Umbilical cord (tissue), 2 donors: ENCODE data around the gene NXPH2. TPM values are rescaled to one million over a fixed set of nuclear protein-coding genes. Genes with fewer than 3 reads are reported as not detected.
"Not testable (repeated sequence)": the region's sequence is repeated elsewhere in the genome, so short reads cannot be mapped to it uniquely, and the experiment has no call there.

Experiments used
- DNase-seq: peaks from one replicate; pipeline ENCODE4 v3.0.0-alpha.2; 2015; ENCODE audit warnings: low spot score
- total RNA-seq: library from RNA; depleted of rRNA; stranded (reverse); fragments of >200 nt; gene quantifications from one replicate; pipeline ENCODE4 v1.2.3, GENCODE V29; 2014; ENCODE audit warnings: low replicate concordance; ENCODE audit not compliant: insufficient read depth

Gene NXPH2
- total RNA-seq, 1 donor from 2014 or later = not detected

DNA sequence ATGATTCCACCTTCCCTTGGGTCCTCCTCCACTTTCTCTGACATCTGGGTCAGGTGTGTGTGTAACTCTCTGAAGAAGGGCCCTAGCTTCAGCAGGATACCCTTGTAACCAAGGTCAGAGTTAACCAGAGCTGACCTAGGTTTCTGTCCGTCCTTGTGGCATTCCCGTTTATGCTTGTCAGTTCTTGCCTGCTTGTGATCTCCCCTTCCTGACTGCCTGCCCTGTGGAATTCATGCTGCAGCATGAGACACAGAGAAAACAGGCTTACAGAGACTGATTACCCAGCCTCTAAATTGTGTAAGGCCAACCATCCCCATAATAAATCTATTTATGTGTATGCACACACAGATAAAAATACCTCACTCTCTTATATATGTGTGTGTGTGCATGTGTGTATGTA is 22.8 kb downstream of the NXPH2 start:
- peak; percentile 58 for DNase-seq

DNA sequence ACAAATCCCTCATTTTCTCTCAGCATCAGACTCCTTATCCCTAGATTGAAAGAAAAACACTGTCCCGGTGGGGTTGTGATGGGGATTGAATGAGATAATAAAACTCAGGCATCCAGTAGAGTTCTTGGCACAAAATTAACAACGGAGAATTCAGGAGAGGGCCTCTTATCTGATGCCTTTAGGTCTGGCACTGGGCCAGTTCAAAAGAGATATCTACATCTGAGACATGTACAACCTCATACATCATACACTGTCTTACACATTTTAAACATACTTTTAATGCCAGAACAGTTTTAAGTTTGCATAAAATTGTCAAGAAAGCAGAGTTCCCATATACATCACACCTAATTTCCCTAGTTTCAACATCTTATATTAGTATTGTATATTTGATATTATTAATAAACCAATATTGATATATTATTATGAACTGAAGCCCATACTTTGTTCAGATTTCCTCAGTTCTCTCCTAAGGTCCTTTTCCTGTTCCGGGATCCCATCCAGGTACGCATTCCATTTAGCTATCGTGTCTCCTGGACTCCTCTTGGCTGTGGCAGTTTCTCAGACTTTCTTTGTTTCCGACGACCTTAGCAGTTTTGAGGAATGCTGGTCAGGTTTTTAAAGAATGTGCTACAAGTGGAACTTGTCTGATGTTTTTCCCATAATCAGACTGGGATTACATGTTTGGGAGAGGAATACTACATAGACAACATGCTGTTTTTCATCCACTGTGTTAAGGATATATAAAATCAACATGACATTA is 27.8 kb downstream of the NXPH2 start:
- peak; percentile 83 for DNase-seq

DNA sequence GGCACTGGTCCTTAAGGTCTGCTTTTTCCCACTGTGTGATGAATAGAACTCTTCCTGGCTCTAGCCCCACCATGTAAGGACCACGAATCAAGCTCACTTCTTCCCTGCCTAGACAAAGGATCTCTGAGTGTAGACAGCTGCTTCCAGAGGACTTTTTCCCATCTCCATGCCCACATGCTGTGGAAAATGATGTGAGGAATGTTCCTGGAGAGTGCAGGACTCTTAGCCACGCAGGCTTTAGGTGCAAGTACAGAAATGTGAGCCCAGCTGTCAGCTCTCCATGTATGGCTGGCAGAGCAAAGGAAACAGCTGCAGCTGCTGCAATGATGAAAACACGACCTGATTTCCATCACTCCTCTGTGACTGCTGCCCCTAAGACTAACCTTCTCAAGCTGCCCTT is 35.5 kb downstream of the NXPH2 start:
- DNase-seq = no peak

DNA sequence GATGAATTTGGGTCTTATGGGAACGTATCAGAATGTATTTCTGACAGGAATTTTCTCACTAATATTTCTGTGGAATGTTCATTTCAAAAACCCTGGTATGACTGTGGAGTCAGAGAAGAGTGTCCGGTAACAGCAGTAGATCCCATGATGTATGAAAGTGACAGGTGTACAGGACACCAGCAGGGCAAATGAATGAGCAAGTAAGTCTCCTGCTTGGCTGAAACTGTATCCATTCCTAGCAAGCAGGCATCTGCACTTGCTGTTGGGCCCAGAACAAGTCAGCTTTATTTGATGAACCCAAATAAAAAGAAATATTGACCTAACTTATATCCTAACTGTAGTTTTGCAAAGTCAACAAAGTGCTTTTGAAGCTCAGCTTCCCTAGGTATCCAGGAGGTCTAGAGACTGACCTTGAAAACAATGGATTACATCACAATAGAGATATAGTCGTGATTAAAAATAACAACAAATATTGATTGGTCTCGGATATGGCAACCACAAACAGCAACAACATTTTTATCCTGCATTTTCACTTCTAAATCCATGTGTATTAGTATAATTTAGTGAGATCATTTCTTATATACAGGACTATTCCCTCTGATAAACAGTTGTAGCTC is 37.6 kb downstream of the NXPH2 start:
- DNase-seq = no peak

DNA sequence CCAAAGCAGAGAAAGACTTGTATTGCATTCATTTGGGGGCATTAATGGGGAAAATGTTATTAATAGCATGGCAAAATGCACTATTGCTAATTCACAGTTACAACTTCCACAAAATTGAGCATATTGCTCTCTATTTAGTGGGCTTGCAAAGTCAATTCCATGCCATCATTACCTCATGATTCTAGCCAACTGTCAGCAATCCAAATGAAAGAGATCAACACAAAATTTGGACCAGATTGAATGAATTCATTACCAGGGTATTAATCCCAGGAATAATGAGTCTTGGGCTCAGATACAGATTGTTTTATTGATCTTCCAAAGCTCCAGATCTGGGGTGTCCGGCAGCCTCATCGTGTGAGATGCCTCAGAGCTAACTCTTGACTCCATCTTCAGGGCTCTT is 38.3 kb downstream of the NXPH2 start:
- no peak for DNase-seq

DNA sequence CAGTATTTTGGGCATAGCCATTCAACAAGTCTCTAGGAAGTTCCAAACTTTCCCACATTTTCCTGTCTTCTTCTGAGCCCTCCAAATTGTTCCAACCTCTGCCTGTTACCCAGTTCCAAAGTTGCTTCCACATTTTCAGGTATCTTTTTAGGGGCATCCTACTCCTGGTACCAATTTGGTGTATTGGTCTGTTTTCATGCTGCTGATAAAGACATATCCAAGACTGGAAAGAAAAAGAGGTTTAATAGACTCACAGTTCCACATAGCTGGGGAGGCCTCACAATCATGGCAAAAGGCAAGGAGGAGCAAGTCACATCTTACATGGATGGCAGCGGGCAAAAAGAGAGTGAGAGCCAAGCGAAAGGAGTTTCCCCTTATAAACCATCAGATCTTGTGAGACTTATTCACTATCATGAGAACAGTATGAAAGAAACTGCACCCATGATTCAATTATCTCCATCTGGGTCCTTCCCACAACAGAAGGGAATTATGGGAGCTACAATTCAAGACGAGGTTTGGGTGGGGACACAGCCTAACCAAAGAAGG is 43.1 kb downstream of the NXPH2 start:
- DNase-seq = not testable (repeated sequence)

DNA sequence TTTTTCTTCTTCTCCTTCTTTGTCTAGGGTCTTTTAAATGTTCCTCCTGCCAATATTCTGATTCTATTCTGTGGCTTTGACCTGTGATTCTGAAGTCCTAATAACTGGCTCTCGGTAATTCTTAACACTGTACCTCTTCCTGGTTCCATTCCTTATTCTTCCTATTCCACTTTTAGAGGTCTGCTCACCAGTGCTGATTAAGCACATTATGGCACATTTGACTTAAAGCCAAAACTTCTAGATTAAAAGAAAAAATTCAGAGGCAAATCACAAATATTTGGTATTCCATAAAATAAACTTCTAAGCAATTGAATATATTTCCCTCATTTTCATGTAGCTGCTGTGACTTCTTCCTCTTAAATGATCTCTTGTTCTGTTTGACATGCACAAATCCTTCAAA is 47.5 kb downstream of the NXPH2 start:
- no peak for DNase-seq

DNA sequence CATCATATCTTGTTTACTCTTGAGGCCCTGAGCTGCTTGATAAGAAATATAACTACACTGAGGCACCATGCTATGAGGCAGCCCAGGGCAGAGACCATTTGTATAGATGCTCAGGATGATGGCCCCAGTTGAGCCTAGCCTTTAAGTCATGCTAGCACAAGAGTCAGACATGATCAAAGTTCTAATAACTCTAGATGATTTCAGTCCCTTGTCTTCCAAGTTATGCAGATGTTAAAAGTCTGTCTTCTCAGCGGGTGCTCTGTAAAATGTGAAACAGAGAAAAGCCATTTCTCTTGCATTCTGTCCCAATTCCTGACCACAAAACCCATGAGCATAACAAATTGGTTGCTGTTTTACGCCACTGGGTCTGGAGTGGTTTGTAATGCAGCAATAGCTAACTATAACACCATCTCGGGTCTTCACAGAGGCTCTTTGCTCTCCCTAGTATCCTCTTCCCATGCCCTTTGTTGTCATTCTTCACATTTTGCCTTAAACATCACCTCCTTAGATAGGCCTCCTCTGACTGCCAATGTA is 49.6 kb downstream of the NXPH2 start:
- DNase-seq = no peak

DNA sequence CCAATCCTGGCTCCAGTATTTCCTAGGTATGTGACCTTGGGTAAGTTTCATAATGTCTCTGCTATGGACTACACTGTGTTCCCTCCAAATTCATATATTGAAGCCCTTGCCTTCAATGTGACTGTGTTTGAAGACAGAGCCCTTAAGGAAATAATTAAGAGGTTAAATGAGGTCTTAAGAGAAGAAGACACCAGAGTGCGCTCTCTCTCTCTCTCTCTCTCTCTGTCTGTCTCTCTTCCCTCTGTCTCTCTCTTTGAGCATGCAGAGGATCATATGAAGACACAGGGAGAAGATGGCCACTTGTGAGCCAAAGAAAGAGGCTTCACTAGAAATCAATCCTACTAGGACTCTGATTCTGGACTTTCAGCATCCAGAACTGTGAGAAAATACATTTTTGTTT is 52.2 kb downstream of the NXPH2 start:
- DNase-seq = no peak

DNA sequence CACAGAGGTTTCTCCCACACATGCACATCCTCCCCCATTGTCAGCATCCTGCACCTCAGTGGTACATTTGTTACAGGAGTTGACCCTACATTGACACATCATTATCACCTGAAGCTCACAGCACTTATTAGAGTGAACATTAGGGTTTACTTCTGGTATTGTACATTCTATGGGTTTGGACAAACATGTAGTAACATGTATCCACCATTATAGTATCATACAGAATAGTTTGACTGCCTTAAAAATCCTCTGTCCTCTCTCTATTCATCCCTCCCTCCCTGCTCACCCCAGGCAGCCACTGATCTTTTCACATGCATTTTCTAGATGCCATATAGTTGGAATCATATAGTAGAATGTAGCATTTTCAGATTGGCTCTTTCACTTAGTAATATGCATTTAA is 53.5 kb downstream of the NXPH2 start:
- DNase-seq = no peak

DNA sequence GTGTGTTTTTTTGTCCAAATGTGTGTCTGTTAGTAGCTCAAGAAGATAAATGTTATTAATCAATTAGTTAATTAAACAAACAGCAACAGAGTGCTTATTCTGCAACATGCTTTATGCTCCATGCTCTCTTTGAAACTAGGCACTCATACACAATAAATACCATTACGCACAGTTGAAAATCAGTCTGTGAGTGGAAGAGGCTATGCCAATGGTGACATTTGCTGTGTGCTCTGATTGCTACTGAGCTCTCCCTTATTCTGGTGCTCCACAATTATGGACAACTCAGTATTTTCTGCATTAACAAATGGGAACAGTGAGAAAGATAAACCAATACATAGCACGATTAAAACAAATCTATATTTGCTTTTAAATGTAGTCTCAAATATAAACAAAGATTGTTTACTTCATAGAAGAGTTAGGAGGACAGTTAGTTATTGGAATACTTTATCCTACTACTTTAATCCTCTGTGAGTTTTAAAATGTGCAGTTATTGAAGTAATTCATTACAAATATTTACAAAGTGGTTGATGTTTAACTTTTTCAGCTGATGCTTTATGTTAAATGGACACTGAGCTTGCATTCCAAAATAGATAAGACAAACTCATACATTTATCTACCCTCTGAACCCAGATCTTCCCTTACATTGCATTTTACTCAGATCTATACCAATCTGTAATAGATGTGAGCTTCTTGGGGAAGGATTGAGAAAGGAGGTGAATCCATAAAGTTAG is 55.3 kb downstream of the NXPH2 start:
- DNase-seq = no peak

DNA sequence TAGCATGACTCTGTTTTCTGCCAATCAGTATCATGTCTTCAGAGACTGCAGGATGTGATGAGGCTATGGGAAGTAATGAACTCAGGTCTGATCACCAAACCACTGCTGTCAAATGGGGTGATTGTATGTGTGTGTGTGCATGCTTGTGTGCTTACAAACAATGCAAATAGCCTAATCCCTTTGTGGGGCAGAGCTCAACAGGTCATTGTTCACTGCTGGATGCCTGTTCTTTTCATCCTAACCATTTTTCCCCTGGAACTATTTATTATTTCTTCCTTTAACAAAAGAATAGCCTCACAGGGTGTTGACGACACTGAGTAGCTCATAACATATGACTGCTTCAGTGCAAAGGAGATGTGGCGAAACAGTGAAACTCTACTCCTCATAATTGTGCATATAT is 55.9 kb downstream of the NXPH2 start:
- DNase-seq = no peak

DNA sequence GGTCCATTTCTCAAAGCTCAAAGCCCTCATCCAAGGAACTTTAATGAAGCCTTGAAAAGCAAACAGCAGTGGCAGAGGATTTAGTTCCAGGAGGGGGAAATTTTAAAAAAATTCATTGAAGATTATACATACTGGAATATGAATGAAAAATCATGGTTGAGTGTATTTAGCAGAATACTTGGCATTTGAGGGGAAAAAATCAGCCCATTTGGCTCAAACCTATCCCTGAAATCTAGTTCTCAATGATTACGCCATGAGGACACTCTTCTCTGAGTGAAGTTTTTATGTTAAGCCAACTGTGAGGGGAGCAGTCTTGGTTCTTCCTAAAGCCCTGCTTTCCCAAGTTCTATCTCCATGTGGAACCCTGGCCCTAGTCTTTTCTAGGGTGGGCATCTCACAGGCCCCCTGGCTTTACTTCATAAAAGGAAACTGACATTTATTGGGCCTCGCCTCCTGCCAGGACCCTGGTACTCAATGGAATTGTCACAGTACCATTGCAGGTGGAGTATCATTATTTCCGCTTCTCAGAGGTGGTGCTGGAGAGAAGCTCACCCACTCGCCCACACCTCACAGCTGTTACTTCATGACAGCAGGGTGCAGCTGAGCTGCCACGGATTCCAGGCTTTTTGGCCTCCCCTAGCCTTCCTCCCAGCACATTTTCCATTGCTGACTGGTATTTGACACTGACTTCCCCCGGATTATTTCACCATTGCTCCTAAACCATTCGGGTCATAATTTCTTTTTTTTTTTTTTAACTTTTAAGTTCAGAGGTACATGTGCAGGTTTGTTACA is 56.8 kb downstream of the NXPH2 start:
- DNase-seq = no peak

DNA sequence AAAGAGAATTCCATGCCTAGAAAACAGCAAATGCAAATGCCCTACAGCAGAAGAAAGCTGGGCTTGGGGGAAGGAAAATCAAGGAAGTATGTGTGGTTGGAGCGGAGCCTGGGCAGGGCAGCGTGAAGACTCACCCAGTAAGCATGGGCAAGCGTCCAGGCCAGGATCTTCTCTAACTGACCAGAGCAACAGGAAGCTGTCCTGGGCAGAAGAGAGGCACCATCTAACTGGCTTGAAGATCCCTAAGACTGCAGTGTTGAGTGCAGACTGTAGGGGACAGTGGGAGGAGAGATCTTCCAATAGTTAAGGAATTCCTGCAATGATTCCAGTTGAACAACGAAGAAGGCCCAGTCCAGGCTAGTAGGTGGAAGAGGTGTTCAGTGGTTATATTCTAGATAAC is 57.9 kb downstream of the NXPH2 start:
- DNase-seq = no peak

DNA sequence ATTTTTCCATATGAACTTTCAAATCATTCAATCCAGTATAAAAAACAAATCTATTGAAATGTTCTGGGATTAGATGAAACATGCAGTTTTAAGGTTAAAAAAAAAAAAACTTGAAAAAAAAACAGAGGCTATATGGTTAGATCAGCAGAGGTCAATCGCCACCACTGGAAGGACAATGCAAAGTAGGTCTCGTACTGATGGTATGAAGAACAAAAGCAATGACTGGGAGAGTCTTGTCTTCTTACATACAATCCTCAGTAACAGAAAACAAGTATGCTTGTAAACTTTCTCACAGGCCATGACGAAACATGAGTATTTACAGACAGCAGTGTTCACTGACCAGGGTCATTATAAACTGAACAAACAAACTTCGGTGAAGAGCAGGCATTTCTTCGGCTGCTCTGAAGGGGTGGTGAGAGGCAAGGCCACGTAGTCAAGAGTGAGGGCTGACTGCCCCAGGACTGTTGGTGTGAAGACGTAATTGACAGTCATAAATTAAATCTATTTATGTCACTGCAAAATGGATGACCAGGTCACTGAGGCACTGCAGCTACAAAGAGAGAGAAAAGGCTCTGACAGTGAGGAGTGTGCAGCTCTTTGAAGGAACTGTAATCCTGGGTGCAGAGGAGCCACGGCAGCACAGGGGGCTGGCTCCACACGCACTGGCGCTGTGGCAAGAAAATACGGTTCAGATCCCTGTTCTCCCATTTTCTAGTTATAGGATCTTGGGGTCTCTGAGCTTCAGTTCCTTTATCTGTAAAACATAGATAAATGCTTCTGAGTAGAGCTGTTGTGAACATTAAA is 60.0 kb downstream of the NXPH2 start:
- no peak for DNase-seq

DNA sequence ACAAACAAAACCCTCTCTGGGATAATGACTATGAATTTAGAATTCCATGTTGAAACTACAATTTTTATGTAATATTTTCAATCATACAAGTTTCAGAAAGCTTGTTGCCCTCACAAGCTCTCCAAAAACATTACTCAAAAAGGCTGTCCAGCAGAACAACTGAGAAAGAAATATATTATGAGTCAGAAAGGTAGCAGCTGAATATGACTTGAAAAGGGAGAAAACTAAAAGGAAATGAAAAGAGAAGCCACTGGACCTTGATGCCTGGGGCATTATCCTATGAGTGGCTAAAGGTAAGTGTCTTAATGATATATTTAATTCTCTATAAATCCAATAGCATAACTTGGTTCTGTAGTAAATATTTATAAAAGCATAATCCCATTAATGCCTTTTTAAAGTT is 61.8 kb downstream of the NXPH2 start:
- DNase-seq = no peak

DNA sequence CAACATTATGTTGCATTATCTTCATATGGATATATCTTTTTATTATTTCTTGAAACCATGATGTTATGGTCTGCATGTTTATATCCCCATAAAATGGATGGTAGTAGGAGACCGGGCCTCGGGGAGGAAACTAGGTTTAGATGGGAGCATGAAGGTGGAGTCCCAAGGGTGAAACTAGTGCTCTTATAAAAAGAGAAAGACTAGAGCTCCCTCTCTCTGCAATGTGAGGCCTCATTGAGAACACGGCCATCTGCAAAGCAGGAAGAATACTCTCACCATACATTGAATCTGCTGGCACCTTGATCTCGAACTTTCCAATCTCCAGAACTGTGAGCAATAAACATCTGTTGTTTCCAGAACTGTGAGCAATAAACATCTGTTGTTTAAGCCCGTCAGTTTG is 64.0 kb downstream of the NXPH2 start:
- DNase-seq = no peak

DNA sequence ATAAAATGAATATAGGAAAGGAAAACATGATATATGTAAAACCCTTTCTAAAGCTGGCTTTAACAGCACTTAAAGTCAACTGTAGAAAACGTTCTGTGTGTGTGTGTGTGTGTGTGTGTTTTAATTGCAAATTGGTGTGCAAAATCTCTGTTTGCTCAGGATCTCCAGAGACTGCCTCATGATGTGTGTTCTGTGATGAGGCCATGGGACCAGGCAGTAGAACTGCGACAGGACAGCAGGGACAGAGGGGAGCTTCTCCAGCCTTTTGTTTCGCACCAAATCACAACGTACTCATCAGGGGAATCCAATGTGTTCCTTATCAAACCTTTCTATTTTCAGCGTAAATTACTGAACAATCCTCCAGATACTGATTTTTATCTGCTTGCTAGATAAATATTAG is 66.7 kb downstream of the NXPH2 start:
- DNase-seq = no peak

DNA sequence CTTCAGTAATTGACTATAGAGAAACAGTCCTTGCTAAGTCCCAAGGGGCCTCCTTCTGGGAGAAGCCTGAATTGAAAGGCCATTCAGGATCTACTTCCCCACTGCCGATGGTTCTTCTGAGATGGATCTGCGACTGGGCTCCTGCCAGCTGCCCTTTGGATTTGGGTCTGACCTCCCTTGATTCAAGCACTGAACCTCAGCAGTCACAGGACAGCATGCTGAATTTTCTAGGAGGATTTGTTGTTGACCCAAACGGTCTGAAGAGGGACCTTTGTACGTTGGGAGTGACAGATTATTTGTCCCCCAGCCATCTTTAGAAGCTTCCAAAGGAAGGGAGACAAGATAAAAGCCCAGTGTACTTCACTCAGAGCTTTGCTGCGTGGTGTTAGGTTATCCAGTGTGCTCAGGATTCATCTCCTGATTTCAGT is 67.1 kb downstream of the NXPH2 start:
- no peak for DNase-seq

DNA sequence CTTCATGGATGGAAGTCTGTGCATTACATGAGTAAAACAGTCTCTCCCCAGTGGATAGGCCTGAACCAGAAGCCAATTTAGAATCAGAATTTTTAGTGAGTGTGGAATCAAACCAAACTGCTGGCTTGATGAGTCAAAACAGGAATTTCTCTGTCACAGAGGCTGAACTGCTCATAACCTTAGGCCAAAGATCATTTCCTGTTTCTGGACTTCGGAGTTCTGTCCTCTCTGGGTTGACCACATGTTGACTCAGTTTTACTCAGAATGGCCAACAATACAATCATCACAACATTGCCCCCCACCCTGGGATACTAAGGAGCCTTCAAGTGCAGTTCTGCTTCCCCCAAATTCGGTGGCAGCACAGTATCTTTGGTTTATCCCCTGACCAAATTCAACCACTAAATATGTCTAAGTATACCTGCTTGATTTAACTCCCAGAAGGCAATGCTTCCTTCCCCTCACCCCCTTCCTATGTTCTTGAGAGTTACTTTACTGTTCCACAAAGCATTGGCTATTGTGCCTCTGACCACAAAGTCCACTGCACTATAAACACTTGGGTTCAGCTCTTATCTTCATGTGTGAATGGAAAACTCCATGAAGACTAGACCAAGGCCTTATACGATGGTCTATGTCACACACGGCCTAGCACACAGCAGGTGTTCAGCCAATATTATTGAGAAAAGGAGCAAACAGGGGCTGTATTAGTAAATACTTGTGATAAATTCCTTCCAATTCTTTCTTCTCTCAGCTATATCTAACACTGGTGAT is 67.8 kb downstream of the NXPH2 start:
- no peak for DNase-seq
